ENCODE results near the gene FHAD1.
"Not testable (repeated sequence)": the region's sequence is repeated elsewhere in the genome, so short reads cannot be mapped to it uniquely, and the experiment has no call there.

FHAD1 gene

DNA sequence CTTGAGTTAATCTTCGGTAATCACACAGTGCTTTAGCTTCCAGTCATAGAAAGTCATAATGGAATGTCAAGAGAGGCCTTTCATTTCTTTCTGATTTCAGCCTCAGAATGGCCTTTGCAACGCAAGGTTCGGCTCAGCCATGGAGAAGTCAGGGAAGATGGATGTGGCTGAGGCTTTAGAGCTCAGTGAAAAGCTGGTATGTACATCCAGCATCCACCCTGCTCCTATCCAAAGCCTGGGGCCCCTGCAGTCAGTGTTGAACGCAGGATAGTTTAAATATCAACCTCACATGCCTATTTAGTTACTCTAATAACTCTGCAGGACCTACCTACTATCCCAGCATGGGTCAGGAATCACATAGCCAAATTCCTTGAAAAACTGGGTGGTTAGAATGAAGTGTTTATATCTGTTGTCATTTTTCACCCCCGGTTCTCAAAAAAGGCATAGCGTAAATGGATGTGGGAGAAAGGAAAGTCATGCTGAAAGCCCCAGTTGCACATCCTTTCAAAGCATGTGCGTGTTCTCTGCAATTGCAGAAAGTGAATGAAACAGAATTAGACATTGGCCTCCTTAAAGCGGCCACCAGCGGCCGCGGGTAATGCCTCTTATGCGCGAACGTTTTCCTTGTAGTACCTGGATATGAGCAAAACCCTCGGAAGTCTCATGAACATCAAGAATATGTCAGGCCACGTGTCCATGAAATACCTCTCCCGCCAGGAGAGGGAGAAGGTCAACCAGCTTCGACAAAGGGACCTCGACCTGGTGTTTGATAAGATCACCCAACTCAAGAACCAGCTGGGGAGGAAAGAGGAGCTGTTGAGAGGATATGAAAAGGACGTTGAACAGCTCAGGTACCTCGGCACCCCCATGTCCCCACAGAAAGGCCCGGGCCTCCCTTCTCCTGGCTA, 133.8 kb downstream of the FHAD1 start:
- no peak for DNase-seq

DNA sequence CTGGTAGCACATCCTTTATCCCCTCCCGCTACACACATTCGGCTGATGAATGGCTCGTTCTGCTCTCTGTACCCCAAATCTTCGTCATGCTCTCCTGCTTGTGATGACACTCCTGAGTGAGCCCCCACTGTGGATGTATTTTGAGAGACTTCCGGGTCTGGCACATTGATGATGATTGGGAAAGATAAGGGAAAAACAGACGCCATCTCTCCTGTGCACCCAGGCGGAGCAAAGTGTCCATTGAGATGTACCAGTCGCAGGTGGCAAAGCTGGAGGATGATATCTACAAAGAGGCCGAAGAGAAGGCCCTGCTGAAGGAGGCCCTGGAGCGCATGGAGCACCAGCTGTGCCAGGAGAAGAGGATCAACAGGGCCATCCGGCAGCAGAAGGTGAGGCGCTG, 134.8 kb downstream of the FHAD1 start:
- DNase-seq: no peak

DNA sequence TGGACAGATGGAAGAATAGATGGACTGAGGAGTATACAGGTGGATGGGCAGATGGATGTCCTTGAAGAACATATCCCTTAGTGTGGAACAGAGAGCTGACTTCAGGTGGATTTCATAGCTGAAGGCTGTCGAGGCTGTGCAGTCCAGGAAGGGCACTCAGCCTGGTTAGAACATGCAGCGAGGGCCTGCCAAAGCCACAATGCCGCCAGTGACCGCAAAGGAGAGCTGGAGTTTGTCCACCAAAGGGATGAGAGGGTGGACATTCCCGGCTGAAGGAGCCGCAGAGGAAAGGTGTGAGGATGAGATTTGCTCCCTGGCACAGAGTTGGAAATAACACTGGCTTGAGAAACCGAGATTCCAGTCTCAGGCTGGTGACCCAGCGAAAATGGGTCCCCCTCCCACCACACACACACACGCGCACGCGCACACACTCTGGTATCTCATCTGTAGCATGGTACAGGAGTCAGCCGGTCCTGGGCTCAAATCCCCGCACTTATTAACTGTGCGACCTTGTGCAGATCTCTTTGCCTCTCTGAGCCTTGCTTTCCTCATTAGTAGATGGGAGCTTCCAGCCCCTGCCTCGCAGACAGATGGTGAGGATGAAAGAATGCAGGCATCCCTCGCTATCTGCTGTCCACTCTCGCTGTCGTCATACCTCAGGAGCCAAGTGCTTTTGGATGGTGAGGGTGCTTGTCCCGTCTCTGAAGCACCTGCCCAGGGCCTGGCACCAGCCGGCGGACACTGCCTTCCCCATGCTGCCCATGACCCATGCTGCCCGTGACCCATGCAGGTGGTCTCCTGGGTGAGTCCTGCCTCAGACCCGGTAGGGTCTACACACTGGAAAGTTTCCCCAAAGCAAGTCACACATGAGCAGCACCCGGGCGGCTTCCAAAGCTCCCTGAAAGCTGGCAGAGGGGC, 135.8 kb downstream of the FHAD1 start:
- no peak for DNase-seq

DNA sequence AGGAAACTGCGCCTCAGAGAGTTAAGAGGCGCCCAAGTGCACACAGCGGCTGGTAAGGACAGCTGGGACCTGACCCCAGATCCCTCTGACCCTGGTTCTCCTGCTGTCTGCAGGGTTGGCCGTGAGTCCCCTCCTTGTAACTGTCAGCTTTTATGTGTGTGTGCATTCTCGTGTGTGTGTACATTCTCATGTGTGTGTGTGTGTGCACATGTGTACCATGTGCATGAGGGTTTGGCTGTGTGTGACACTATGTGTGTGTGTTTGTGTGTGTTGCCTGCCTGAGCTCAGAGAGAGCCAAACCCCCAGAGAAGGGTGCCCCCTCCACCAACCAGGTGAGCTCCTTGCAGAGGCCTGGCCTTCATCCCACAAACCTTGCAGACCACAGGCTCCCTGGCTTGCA, 136.8 kb downstream of the FHAD1 start:
- no peak for DNase-seq

DNA sequence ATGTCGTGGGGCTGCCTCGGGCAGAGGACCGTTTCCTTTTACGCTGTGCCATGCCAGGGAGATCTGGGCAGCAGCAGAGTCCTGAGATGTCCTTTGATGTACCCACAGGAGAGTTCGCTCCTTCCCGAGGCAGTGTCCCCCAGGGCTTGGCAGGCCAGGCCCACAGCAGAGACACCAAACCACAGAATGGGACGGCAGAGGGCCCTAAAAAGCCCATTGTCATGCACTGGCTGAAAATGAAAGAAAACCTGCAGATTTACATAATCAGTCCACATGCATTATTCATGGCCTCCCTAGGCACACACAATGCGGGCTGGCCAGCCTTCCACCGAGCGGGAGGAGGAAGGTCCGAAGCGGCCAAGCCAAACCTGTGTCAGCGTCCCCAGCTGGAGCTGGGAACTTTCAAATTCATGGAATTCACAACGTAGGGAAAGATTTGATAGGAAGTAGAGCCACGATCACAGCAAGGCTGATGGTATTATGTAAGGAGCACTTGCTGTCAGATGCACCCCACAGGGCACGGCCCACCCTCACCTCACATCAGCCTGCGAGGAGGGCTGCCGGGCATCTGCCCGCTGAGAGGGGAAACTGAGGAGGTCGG, 137.4 kb downstream of the FHAD1 start:
- DNase-seq: no peak

DNA sequence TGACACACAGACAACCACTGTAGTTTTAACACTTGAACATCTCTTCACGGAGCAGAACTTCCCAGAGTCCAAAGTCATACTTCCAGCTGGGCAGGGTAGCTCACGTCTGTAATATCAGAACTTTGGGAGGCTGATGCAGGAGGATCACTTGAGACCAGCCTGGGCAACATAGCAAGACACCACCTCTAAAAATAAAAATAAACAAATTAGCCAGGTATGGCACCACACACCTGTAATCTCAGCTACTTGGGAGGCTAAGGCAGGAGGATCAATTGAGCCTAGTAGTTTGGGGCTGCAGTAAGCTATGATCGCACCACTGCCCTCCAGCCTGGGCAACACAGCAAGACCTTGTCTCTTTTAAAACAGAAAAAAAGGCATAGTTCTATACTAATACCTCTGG, 138.4 kb downstream of the FHAD1 start:
- DNase-seq: no peak

DNA sequence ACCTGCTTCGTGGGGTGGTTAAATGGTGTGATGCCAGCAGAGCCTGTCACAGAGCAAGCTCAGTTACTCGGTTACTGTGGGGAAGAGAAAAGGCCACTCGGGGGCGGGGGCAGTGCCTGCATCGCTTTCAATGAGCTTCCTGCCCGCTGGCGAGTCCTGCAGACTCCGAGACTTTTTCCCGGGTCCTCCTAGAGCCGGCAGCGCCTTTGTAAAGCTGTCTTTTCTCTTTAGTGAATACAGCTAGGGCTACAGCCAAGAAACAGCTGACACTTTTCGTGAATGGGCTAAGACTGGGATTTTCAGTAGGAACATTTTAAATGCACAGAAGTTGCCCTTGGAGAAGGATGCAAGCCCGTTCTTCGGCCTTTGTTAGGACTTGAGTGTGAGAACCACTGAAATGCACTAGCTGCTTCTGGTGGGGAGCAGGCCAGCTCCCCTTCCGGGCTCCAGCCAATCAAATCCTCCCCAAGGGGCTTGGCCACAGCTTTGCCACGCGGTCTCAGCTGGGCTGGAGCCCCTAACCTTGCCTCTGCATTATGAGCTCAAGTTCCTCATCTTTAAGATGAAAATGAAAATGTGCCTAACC, 139.2 kb downstream of the FHAD1 start:
- DNase-seq: no peak

DNA sequence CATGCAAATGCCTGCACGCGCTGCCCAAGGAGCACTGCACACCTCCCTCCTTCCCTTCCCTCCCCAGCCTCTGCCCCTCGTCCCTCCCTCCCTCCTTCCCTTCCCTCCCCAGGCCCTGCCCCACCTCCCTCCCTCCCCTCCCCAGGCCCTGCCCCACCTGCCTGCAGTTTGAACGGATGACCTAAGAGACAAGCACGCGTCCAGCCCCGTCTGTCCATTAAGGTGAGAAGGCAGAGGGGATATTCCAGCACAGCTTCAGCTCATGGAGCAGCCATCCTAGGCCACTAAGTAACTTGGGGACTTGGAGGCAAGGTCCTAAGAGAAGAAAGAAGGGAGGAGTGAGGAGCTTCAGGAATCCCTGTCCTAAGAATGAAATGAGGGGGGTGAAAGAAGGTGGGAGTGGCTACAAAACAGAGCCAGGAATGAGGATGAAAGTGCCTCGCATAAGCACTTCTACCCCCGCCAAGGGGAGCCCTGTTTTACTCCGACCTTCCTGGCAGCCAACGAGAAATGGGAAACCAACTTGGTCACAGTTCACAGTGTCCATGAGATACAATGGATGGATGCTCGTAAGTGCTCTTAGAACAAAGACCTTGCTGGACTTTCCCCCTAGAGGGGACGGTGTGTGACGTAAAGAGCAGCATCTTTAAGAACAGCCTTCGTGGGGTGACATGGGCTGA, 141.3 kb downstream of the FHAD1 start:
- no peak for DNase-seq

DNA sequence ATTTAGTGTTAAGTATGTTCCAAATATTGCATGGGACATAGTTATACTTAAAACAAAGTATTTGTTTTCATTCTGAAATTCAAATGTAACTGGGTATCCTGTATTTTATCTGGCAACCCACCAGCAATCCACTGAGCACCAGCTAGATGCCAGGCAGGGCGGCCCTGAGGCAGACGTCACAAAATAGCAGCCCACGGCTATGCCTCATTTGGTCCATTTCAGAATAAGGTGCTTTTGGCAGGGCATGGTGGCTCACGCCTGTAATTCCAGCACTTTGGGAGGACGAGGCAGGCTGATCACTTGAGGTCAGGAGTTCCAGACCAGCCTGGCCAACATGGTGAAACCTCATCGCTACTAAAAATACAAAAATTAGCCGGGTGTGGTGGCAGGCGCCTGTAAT, 142.8 kb downstream of the FHAD1 start:
- DNase-seq: not testable (repeated sequence)

DNA sequence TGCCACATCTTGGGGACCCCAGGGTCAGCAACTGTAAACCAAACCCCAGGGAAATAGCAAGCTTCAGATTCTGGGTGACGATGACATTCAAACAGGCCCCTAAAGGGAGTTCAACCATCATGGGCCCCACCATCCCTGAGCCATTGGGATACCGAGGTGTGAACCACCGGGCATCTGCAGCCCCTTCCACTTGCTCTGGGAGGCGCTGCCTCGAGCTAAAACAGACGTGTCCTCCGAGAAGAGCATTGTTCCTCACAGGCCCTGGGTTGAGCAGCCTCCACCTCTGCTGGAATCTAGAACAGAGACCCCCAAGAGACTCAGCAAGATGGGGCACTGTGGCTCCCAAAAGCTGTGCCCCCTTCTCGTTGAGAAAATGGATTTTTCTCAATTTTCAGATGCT, 143.6 kb downstream of the FHAD1 start:
- no peak for DNase-seq

DNA sequence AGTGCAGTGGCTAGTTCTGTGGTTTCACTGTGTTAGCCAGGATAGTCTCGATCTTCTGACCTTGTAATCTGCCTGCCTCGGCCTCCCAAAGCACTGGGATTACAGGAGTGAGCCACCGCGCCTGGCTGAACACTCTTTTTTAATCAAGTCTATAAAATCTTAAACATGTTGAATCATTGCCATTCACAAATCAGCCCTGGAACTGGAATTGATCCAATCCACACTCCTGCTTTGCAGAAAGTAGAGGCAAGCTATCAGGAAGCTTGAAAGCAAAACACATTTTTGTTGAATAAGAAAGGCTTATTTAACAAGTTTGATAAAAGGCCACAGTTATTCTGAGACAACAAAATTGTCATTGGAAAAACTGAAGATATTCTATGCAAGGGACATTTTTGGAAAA, 144.3 kb downstream of the FHAD1 start:
- DNase-seq: no peak

DNA sequence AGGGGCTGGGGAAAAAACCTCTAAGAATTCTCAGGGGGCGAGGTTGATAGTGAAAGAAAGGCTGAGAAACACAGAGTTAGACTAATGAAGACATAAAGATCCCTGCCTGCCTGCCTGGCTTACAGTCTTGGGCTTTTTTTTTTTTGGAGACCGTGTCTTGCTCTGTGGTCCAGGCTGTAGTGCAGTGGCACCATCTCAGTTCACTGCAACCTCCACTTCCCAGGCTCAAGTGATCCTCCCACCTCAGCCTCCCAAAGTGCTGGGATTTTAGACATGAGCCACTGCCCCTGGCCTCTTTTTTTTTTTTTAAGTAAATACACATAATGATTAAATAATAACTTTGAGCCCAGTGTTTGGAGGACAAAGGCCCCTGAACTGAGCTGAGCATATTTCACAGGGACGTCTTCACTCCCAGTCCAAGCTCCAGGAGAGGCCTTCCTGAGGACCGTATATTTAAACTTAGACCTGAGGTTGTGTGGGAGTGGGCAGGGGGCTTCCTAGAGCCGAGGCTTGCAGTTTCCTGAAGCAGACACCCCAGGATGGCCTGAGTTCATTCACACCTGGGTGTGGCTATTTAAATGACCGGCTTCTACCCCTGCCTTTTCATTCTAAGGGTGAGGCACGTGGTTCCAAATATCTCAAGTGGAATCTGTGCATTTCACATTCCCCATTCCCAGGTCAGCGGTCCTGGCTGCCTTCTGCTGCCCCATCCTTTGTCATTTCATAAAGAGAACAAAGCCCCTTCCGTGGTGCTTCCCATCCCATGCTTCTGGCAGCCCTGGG, 146.6 kb downstream of the FHAD1 start:
- no peak for DNase-seq

DNA sequence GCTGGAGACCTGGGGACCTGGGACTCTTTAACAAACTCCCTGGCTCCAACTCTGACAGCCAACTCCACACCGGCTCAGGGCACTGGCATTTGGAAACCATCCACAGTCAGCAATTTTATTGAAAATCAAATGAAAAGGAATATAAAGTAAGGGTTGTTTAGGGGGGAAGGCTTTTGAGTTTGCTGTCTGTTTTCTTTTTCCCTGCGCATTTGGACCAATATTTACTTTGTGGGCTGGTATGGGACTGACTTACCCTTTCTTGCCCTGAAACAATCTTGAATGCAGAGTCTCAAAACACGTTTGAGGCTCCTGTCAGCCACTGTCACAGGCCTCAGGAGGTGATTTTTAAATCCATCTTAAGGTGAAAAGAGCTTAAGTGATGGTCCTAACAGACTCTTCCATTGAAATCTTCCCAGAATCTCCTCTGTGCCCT, 147.3 kb downstream of the FHAD1 start:
- no peak for DNase-seq

DNA sequence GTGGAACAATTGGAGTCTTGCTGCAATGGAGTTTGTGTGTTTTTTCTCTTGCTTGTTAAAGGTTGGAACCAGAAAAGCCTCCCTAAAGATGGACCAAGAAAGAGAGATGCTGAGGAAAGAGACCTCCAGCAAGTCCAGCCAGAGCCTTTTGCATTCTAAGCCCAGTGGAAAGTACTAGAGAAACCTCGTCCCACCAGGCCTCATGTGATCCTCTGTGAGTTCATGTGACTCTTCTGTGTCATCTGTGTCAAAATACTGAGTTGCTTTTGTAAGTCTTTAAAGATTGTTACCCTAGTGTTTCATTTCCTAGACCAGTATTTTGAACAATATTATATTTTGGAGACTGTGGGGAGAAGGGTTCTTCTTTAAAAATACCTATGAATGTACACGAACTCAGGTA, 150.2 kb downstream of the FHAD1 start:
- no peak for DNase-seq

DNA sequence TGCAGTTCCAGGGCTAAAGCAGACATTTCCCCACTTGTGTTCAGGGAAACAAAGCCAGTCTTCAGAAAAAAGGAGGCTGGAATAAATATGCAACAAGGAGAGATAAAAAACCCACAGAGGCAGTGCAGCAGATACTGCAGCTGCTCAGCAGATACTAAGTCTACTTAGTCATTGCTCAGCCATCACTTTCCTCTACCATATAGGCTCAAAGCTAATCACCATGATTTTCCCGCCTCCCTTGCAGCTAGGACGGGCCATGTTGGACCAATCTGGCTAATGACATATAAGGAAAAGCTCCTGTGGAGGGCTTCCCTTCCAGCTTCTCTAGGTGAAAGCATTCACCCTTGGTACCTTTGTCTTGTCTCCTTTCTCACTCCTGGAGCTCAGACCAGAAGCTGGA, 152.7 kb downstream of the FHAD1 start:
- no peak for DNase-seq

DNA sequence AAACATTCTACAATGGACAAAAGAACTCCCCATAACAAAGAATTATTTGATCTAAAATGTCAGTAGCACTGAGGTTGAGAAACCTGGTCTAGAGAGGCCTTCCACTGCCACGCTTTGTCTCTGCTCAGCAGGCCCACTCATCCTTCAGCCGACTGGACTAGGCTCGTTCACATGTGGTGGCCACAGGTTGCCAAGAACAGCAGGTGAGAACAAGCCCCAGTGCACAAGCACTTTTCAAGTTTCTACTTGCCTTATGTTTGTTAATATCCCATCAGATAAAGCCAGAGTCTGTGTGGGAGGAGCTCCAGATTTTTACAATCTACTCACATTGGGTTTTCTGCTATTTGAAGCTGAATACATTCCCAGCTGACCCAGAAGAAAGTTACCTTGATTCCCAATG, 153.6 kb downstream of the FHAD1 start:
- no peak for DNase-seq

DNA sequence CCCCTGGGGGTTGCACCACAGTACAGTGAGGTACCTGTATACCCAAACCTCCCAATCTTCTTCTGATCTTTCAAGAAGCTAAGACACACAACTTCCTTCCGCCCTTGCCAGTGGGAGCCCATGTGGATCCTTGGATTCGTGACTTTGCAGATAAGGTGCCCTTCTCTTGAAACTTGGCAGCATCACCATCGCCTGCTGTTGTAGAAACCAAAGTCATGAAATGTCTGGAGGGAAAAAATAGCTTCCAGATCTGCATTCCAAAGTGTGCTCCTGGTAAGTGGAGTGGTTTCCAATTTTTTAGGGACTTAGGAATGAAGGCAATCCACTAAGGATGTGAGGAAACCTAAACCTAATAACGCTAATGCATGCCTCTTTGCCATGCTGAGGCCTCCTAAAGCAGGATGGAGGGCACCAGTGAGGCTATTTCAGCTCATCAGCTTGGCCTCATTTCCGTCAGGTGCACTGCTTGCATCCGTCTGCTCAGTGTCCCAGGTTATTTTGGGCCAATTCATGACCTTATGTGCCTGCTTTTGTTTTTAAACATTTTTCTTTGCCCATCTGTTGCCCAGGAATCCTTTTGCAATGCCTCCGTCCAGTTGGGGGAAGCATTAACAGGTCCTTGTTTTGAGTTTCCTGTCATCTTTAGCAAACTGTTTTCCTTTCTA, 154.5 kb downstream of the FHAD1 start:
- DNase-seq: no peak

DNA sequence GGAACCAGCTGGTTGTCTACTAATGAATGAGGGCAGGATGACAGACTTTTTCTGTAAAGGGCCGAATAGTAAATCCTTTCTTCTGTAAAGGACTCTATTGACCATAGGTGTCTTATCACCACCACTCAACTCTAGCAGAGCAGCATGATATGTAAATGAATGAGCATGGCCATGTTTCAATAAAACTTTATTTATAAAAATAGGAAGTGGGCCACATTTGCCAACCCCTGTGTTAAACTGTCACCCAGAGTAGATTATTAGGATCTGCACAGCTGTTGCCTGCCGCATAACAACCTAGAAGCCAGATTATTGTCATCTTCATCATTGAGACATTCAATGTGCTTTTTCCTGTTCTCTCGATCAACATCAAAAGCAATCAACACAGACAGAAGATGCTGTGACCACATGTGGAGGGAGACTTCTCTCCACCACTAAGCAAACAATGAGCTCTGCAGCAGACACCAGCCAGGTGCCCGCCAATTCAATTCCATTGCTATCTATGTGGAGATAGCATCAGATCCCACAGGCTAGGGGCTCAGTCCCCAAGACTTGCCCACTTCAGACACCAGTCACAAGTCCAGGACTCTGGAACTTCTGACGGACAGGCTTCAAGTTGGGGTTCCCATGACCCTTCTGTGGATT, 155.9 kb downstream of the FHAD1 start:
- no peak for DNase-seq

DNA sequence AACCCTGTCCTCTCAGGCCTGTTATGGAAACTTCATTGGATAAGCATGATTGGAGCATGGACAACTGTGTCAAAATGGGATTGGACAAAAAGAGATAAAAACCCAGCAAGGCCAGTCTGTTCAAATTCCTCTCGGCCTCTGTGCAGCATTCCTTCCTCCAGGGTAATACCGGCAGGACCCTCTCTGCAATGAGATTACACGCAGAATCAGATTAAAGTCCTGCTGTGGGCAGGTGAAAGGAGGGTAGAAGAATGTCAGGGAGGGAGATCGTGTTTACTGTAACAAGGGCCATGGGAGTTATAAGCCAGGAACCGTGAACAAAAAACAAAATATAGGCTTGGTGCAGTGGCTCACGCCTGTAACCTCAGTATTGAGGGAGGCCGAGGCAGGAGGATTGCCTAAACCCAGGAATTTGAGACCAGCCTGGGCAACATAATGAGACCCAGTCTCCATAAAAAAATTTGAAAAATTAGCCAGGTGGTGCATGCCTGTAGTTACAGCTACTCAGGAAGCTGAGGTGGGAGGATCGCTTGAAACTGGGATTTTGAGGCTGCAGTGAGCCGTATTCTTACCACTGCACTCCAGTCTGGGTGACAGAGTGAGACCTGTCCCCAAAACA, 157.0 kb downstream of the FHAD1 start:
- DNase-seq: no peak

All from activated CD4-positive, alpha-beta T cell treated with anti-CD3 and anti-CD28 coated beads, Interleukin-2, amount 50 U/mL, for 16 hours (primary cell).